KOPT-K1 (cell line): ENCODE results near the gene UVRAG.
"Not testable (repeated sequence)": the region's sequence is repeated elsewhere in the genome, so short reads cannot be mapped to it uniquely, and the experiment has no call there.

Source experiments
- H3K27ac ChIP-seq: fragments of 200-600 bp; sonication (generic); 2 replicates; pipeline ENCODE4 v1.5.1; 2016; ENCODE audit warnings: antibody characterized with exemption, mild to moderate bottlenecking, low read depth, low read length; ENCODE audit not compliant: poor library complexity, severe bottlenecking
- H3K36me3 ChIP-seq: fragments of 200-600 bp; sonication (generic); 2 replicates; pipeline ENCODE4 v1.5.1; 2017; ENCODE audit warnings: antibody characterized with exemption, mild to moderate bottlenecking, low read length, moderate library complexity; ENCODE audit not compliant: insufficient read depth
- H3K9me3 ChIP-seq: fragments of 200-600 bp; sonication (generic); 2 replicates; pipeline ENCODE4 v1.5.1; 2017; ENCODE audit warnings: antibody characterized with exemption, low read length, mild to moderate bottlenecking; ENCODE audit not compliant: insufficient read depth, poor library complexity, severe bottlenecking

Gene UVRAG

GRCh38 chr11:75916882-75917281, 101.9 kb downstream of the UVRAG start:
- no peak overlapping the region for H3K27ac ChIP-seq

GRCh38 chr11:75918331-75918730, 103.3 kb downstream of the UVRAG start:
- Histone ChIP-seq H3K36me3 (peaks cover 6% of the 10 kb centered on the region; the same call in 1 of the 2 replicates), H3K27ac (no peak overlapping the region), H3K9me3 (no peaks in the 10 kb centered on the region)

More at GRCh38 chr11:75916882-75917281, 101.9 kb downstream of the UVRAG start:
- H3K36me3 ChIP-seq, result peaks cover 21% of the 10 kb centered on the region
- no peaks in the 10 kb centered on the region for H3K9me3 ChIP-seq

DNA sequence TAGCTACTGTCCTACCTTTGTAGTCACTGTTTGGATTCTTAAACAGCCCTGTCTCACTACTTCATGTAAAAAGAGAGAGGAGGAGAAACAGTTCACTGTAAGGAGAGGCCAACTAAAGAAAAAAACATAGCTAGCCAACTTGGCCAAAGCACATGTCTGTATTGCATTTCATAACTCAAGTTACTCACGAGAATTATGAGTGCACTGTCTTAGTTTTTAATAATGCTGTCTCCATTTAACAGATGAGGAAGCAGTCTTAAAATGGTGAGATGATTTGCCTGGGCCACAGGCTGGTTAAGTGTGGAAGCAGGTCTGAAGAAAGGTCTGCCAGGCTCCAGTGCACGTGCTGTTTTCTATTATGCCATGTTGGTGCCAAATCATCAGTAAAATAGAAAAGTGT, 104.5 kb downstream of the UVRAG start:
- Histone ChIP-seq H3K9me3 (no peaks in the 10 kb centered on the region), H3K36me3 (no peaks in the 10 kb centered on the region), H3K27ac (no peak overlapping the region)

GRCh38 chr11:75920848-75921247, 105.8 kb downstream of the UVRAG start:
- no peak overlapping the region for H3K27ac ChIP-seq
- no peaks in the 10 kb centered on the region for H3K9me3 ChIP-seq
- H3K36me3 ChIP-seq, result no peaks in the 10 kb centered on the region

DNA sequence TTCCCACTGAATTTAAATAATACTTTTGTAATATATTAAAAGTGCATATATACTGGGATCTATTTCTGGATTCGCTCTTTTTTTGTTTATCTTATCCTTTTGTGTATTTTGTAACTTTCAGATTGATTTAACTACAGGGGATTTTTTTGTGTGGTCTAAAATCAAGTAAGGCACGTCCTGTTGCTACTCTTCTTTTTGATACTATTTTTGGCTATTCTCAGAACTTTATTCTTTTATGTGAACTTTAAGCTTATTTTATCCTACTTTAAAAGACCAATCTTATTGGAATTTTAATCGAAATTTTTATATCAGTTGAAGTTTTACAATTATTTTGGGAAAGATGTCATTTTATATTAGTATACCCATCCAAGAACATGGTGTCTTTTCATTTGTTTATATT, 106.8 kb downstream of the UVRAG start:
- no peaks in the 10 kb centered on the region for H3K9me3 ChIP-seq
- no peaks in the 10 kb centered on the region for H3K36me3 ChIP-seq
- H3K27ac ChIP-seq, result no peak overlapping the region

DNA sequence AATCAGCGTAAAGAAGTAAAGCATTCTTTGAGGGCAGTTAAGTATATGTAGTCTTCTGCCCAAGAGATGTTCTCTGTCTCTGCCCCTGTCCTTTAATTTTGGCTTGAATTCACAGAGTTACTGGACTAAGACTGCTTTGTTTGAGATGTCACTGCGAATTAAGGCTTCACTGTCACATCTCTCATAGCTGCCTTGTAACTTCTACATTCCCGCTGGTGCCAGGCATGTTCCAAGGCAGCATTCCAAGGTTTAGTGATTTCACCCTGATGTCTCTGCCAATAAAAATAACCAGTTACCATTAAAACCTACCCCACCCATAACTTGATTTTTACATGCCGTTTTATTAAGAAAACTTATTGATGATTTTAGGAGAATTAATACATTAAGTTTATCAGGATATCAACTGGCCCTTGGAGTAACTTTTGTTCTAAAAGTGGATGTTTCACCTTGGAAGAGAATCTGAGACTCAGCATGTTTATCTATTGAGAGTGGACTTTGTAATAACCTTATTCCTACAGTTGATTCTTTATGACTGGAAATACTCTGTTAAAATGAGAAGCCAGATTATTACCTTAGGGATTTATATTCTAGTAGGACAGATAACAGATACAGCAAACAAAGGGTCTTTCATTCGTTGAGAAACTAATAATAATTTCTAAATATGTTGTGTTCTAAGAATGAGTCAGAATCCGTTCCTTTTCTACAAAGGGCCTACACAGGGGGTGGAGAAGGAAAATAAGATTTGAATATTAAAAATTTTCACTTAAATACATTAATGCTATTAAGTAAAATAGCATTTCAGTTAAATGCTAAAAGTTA, 110.2 kb downstream of the UVRAG start:
- no peak overlapping the region for H3K27ac ChIP-seq
- H3K9me3 ChIP-seq, result no peaks in the 10 kb centered on the region
- H3K36me3 ChIP-seq, result no peaks in the 10 kb centered on the region

- H3K9me3 ChIP-seq, result no peaks in the 10 kb centered on the region
- no peaks in the 10 kb centered on the region for H3K36me3 ChIP-seq
- no peak overlapping the region for H3K27ac ChIP-seq
Measured at GRCh38 chr11:75925785-75926164, 110.8 kb downstream of the UVRAG start.

GRCh38 chr11:75929706-75930105, 114.7 kb downstream of the UVRAG start:
- no peaks in the 10 kb centered on the region for H3K9me3 ChIP-seq
- H3K27ac ChIP-seq, result no peak overlapping the region
- no peaks in the 10 kb centered on the region for H3K36me3 ChIP-seq

GRCh38 chr11:75930534-75930933, 115.5 kb downstream of the UVRAG start:
- H3K9me3 ChIP-seq, result no peaks in the 10 kb centered on the region
- H3K36me3 ChIP-seq, result no peaks in the 10 kb centered on the region
- no peak overlapping the region for H3K27ac ChIP-seq

DNA sequence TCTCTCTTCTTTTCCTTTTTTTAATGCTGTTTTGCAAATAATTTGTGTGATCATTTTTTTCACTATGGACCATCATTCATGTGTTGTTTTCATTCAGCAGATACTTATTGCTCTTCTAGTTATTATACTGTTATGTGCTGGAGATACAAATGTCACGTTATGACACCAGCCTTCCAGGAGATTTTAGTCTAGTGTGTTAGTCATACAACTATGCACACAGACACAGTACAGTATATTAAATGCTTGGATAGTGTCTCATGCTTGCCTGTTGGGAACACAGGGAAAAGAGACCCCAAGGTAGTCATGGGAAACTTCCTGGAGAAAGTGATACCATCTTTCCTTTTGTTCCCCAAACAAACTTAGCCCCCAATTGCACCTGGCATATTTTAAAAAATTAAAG, 116.1 kb downstream of the UVRAG start:
- H3K27ac ChIP-seq, result no peak overlapping the region

DNA sequence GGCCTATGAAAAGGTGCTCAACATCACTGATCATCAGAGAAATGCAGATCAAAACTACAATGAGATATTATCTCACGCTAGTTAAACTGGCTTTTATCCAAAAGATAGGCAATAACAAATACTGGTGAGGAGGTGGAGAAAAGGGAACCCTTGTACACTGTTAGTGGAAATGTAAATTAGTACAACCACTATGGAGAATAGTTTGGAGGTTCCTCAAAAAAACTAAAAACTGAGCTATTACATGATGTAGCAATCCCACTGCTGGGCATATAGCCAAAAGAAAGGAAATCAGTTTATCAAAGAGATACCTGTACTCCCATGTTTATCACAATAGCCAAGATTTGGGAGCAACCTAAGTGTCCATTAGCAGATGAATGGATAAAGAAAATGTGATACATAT, 118.7 kb downstream of the UVRAG start:
- not testable (repeated sequence) for H3K36me3 ChIP-seq, H3K27ac ChIP-seq, H3K9me3 ChIP-seq

More for the DNA sequence above, 116.1 kb downstream of the UVRAG start:
- Histone ChIP-seq H3K36me3 (no peaks in the 10 kb centered on the region), H3K9me3 (no peaks in the 10 kb centered on the region)

- Histone ChIP-seq H3K27ac (no peak overlapping the region), H3K36me3 (no peaks in the 10 kb centered on the region), H3K9me3 (no peaks in the 10 kb centered on the region)
Measured at GRCh38 chr11:75934851-75935250, 119.8 kb downstream of the UVRAG start.

- Histone ChIP-seq H3K27ac (no peak overlapping the region), H3K9me3 (no peaks in the 10 kb centered on the region), H3K36me3 (no peaks in the 10 kb centered on the region)
Measured at GRCh38 chr11:75938543-75938942, 123.5 kb downstream of the UVRAG start.

DNA sequence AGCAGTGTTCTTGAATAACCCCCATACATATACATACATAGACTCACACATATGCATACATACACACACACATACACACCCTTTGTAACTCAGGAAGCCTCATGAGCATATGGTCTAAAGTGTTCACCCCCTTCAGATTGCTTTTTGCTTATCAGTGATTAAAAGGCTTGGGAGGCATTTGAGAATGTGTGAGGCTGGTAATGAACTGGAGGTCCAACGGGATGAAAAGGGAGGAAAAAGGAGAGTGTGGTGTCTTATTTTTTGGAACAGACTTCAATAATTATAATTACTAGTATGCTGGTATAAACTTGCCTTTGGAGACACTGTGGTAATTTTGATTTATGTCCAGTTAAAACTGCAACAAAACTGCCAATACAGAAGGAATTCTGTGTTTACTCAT, 124.5 kb downstream of the UVRAG start:
- no peak overlapping the region for H3K27ac ChIP-seq
- no peaks in the 10 kb centered on the region for H3K36me3 ChIP-seq
- no peaks in the 10 kb centered on the region for H3K9me3 ChIP-seq

GRCh38 chr11:75939992-75940391, 125.0 kb downstream of the UVRAG start:
- Histone ChIP-seq H3K36me3 (no peaks in the 10 kb centered on the region), H3K27ac (no peak overlapping the region), H3K9me3 (no peaks in the 10 kb centered on the region)

- no peak overlapping the region for H3K27ac ChIP-seq
- H3K36me3 ChIP-seq, result no peaks in the 10 kb centered on the region
- H3K9me3 ChIP-seq, result no peaks in the 10 kb centered on the region
Measured at GRCh38 chr11:75940911-75941310, 125.9 kb downstream of the UVRAG start.
